Epidermal melanocyte (primary cell): ENCODE data around the gene AMD1.
"Not testable (repeated sequence)": the region's sequence is repeated elsewhere in the genome, so short reads cannot be mapped to it uniquely, and the experiment has no call there.

Source experiments
- DNase-seq: peaks from one replicate; pipeline ENCODE4 v3.0.0; 2011; ENCODE audit warnings: low spot score; ENCODE audit not compliant: insufficient read length

AMD1 gene

DNA sequence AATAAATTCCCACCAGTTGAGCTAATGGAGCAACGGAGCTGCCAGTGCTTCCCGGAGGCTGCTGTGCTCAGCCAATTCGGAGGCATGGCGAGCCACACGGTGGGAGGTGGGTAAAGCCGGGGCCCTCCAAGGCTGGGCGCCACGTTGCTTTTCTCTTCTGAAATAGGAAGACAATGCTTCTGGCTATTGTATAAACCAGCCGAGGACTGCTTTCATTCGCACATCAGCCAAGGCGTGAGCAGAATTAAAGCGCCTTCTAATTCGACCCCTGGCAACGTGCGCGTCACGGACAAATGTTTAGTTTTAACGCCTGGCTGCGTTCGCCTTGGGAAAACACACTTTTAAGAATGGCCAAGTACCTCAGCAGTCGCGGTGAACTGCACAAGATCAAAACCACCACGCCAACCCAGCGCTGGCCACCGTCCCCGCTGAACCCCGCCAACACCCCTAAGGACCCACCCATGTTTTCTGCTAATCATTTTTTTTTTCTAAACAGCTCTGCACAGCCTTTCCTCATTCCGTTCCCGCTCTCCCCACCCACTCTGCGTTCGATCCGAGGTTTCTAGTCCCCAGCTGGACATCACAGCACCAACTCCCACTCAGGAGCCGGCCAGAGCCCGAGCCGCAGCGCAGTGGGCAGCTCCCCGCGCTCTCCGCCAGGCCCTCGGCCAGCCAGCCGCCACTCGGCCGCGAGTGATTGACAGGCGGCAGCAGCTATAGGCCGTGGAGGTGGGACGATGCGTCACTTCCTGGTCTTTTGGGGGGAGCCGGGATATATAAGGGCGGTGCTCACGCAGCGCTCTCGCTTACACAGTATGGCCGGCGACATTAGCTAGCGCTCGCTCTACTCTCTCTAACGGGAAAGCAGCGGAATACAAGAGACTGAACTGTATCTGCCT, at the start of gene AMD1:
AMD1 (plus strand) TSS at position 805 of the 899 bp plus-strand sequence. CDS start 321 bp downstream, outside the sequence.
- peak; percentile 94 for DNase-seq

DNA sequence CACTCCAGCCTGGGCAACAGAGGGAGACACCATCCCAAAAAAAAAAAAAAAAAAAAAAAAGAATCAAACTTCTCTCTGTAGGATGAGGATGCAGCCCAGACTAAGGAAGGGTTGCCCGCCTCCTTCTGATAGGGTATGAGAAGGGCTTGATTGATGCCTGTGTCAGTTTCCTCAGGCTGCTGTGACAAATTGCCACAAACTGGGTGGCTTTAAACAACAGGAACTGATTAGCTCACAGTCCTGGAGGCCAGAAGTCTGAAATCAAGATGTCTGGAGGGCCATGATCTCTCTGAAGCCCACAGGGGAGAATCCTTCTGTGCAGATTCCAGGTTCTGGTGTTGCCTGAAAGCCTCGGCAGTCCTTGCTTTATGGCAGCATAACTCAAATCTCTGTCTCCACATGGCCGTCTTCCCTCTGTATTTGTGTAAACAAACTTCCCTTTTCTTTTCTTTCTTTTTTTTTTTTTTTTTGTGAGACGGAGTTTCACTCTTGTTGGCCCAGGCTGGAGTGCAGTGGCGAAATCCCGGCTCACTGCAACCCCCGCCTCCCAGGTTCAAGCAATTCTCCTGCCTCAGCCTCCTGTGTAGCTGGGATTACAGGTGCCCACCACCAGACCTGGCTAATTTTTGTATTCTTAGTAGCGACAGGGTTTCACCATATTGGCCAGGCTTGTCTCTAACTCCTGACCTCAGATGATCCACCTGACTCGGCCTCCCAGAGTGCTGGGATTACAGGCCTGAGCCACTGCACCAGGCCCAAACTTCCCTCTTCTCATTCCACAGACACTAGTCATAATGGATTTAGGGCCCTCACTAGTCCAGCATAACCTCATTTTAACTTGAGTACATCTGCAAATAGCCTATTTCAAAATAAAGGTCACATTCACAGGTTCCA, 48.1 kb upstream of the AMD1 start:
- no peak for DNase-seq

DNA sequence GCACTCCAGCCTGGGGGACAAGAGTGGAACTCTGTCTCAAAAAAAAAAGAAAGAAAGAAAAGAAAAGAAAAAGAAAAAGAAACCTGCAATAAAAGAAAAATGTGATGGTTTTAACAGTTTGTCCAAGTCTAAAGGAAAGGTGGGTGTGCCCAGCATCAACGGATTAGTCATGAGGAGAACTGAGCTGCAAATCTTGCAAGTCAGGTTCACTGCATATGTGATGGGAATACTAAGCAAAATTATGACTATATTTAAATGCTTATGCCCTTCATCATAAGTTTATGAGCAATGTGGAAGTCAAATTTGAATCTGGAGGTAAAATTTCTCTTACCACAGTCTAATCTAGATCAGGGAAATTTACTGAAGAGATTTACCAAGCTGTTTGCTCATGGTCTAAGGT, 46.2 kb upstream of the AMD1 start:
- DNase-seq = no peak

DNA sequence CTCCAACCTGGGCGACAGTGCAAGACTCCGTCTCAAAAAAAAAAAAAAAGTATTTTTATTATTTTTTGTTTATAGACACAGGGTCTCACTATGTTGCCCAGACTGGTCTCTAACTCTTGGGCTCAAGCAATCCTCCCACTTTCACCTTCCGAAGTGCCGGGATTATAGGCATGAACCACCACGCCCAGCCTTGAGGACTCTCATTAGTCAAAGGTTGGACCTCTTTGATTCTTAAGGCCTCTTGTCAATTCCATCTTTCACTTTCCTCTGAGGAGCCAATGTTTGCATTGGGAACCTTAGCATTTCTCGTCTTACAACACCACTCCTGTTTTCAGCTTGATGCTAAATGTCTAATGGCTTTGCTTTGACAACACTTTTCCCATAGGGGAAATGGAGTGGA, 43.2 kb upstream of the AMD1 start:
- no peak for DNase-seq

GRCh38 chr6:110833831-110834230, 40.8 kb upstream of the AMD1 start:
- no peak for DNase-seq

- DNase-seq = not testable (repeated sequence)
Measured at GRCh38 chr6:110835751-110836150, 38.8 kb upstream of the AMD1 start.

GRCh38 chr6:110841266-110841665, 33.3 kb upstream of the AMD1 start:
- DNase-seq = no peak

DNA sequence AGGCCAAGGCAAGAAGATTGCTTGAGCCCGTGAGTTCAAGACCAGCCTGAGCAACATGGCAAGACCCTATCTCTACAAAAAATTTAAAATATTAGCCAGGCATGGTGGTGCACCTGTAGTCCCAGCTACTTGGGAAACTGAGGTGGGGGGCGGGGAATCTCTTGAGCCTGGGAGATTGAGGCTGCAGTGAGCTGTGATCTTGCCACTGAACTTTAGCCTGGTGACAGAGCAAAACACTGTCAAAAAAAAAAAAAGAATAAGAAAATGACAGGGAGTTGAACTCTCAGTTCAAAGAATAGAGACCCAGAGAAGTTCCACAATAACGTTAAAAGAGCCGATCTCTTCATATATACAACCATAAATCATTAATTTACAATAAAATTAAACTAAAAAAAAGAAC, 24.8 kb upstream of the AMD1 start:
- no peak for DNase-seq

- DNase-seq = no peak
Measured at GRCh38 chr6:110852773-110853172, 21.8 kb upstream of the AMD1 start.

GRCh38 chr6:110853754-110854477, 20.7 kb upstream of the AMD1 start:
- no peak for DNase-seq

DNA sequence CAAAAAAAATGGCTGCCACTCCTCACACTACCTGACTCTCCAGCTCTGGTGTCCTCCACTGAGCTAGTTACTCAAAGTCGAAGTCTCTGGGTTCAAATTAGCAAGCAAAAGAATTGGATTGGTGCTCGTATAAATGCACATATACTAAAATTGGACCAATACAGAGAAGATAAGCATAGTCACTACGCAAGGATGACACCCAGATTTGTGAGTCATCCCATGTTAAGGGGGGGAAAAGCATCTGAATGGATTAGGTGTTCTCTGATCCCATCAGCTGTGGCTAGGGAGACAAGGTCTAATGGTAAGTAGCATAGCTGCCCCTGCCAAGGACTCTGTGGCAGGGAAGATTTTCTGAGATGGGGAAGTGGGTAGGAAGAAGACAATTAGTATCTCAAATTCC, 18.3 kb upstream of the AMD1 start:
- DNase-seq = no peak

DNA sequence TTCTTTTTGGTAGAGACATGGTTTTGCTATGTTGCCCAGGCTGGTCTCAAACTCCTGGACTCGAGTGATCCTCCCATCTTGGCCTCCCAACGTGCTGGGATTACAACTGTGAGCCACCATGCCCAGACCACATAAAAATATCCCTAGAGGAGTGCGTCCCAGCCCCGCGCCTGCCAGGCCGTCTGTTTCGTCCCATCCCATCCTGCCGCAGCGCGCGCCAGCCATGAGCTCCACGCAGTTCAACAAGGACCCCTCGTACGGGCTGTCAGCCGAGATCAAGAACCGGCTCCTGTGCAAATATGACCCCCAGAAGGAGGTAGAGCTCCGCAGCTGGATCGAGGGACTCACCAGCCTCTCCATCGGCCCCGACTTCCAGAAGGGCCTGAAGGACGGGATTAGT, 16.6 kb upstream of the AMD1 start:
- DNase-seq = no peak

DNA sequence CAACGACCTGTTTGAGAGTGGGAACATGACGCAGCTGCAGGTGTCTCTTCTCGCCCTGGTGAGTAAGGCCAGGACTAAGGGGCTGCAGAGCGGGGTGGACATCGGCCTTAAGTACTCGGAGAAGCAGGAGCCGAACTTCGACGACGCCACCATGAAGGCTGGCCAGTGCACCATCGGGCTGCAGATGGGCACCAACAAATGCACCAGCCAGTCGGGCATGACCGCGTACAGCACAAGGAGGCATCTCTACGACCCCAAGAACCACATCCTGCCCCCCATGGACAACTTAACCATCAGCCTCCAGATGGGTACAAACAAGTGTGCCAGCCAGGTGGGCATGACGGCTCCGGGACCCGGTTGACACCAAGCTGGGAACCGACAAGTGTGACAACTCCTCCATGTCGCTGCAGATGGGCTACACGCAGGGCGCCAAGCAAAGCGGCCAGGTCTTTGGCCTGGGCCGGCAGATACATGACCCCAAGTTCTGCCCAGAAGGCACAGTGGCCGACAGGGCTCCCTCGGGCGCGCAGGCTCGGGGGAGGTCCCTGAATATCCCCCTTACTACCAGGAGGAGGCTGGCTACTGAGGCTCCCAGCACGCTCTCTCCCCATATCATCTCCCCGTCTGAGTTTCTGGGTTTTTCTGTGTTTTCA, 15.9 kb upstream of the AMD1 start:
- DNase-seq = no peak

DNA sequence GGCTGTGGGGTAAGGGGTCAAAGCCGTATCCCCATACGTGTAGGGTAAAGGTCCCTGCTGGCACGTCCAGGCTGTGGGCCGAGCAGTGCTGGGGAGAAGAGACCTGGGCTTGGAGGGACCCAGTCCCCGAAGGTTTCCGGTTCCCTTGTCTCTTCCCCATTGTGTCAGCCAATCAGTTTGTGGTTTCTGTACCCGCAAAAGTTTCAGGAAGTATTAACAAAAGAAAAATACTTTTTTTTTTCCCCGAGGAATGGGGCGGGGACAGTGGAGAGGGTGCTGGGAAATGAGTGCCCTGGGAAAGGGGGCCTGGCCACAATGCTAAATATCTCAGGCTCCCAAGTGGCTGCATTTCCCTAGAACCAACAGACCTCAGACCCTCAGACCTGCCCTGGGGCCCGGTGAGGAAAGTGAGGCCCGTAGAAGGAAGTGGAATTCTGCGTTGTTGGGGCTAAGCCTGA, 15.2 kb upstream of the AMD1 start:
- no peak for DNase-seq

DNA sequence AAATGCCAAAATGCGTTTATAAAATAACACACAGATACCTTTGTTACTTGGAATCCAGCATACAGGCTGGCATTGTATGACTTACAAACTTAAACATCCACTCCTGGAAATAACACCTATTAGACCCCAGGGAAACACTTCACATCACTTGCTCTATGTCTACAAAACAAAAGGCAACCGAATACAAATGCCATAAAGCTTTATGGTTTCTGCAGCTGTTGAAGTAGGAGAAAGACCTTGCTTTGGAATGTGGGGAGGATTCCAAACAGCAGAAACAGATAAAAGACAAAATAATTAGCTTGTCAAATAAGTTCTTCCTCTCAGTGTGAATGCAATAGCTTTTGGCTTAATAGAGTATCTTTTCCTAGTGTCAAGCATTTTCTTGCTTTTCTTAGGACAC, 9.8 kb upstream of the AMD1 start:
- DNase-seq = no peak

- no peak for DNase-seq
Measured at GRCh38 chr6:110874880-110875547, 429 bp downstream of the AMD1 start.

- no peak for DNase-seq
Measured at GRCh38 chr6:110875548-110876169, 1.1 kb downstream of the AMD1 start.

GRCh38 chr6:110876170-110876773, 1.7 kb downstream of the AMD1 start:
- peak; percentile 78 for DNase-seq

GRCh38 chr6:110876806-110877564, 2.4 kb downstream of the AMD1 start:
- DNase-seq = no peak
